ENCODE data around the gene TNFRSF11A.

The TNFRSF11A gene

DNA sequence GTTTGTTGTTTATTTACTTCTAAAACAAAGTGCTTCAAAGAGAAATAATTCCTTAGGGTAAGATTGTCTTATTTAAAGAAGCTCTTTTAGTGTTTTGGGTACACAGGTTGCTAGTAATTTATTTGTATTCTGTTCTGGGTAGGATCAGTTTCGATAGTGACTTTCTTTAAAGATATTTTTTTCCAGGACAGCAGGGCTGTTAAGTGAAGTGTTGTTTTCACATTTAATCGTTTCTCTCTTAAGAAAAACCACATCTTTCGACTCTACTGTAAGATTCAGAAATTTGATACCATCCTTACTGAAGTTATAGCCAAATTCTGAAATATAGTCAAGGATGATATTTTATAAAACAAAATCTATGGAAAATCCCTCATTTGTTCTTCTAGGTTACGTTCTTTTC is 17.8 kb downstream of the TNFRSF11A start:
- peaks cover 91% of the 10 kb centered on the region for H3K27me3 ChIP-seq (ENCODE audit: low read depth, low read length)
- peaks cover 7% of the 10 kb centered on the region; the same call in 1 of the 2 replicates for H4K20me1 ChIP-seq (ENCODE audit: insufficient read depth, low read length)
- H3K27ac ChIP-seq (ENCODE audit: low read length): no peak overlapping the region
- TF ChIP-seq EZH2phosphoT487 (IDR thresholded peaks at IDR 0.05; ENCODE audit: low read depth): no peak
- TF ChIP-seq, protein P1, sequence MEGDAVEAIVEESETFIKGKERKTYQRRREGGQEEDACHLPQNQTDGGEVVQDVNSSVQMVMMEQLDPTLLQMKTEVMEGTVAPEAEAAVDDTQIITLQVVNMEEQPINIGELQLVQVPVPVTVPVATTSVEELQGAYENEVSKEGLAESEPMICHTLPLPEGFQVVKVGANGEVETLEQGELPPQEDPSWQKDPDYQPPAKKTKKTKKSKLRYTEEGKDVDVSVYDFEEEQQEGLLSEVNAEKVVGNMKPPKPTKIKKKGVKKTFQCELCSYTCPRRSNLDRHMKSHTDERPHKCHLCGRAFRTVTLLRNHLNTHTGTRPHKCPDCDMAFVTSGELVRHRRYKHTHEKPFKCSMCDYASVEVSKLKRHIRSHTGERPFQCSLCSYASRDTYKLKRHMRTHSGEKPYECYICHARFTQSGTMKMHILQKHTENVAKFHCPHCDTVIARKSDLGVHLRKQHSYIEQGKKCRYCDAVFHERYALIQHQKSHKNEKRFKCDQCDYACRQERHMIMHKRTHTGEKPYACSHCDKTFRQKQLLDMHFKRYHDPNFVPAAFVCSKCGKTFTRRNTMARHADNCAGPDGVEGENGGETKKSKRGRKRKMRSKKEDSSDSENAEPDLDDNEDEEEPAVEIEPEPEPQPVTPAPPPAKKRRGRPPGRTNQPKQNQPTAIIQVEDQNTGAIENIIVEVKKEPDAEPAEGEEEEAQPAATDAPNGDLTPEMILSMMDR (IDR thresholded peaks at IDR 0.05; ENCODE audit: low read depth, low read length): no peak
- H3K4me1 ChIP-seq (ENCODE audit: low read length): peaks cover 14% of the 10 kb centered on the region
- H2AFZ ChIP-seq (ENCODE audit: low read depth, low read length): no peak overlapping the region
- H3K36me3 ChIP-seq (replicated peaks; ENCODE audit: low read depth, low read length): no peaks in the 10 kb centered on the region
- no peak overlapping the region for H3K4me3 ChIP-seq (ENCODE audit: low read length)
- no peak overlapping the region for H3K4me2 ChIP-seq (ENCODE audit: low read length)
- H3K9ac ChIP-seq (ENCODE audit: low read length): no peak overlapping the region
- H3K9me3 ChIP-seq (ENCODE audit: insufficient read depth, low read length): no peaks in the 10 kb centered on the region
- no peaks in the 10 kb centered on the region for H3K79me2 ChIP-seq (ENCODE audit: low read length)

DNA sequence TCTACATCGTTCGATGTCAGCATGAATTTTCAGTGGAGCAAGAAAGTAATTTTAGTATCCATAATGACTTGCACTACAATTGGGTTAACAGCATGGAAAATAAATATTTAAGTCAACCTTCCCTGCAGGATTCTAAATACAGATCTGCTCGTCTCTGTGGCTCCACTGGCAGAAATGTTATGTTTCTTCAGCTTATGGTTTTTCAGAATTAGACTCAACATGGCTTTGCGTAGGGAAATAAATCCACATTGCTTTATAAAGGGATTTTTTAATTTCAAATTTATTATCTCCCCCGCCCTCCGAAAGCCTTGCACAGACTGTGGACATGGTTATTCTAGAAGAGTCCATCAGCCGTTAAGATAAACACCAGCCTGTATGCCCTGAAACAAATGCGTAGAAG is 18.2 kb downstream of the TNFRSF11A start:
- TF ChIP-seq, protein P1 (IDR thresholded peaks at IDR 0.05; ENCODE audit: low read depth, low read length): no peak
- TF ChIP-seq EZH2phosphoT487 (IDR thresholded peaks at IDR 0.05; ENCODE audit: low read depth): no peak
- no peaks in the 10 kb centered on the region for H3K36me3 ChIP-seq (replicated peaks; ENCODE audit: low read depth, low read length)
- peaks cover 91% of the 10 kb centered on the region for H3K27me3 ChIP-seq (ENCODE audit: low read depth, low read length)
- H3K27ac ChIP-seq (ENCODE audit: low read length): no peak overlapping the region
- H3K4me3 ChIP-seq (ENCODE audit: low read length): no peak overlapping the region
- no peak overlapping the region for H3K9ac ChIP-seq (ENCODE audit: low read length)
- H3K79me2 ChIP-seq (ENCODE audit: low read length): no peaks in the 10 kb centered on the region
- H3K4me1 ChIP-seq (ENCODE audit: low read length): peaks cover 14% of the 10 kb centered on the region
- no peak overlapping the region for H3K4me2 ChIP-seq (ENCODE audit: low read length)
- peaks cover 7% of the 10 kb centered on the region; the same call in 1 of the 2 replicates for H4K20me1 ChIP-seq (ENCODE audit: insufficient read depth, low read length)
- no peak overlapping the region for H2AFZ ChIP-seq (ENCODE audit: low read depth, low read length)
- H3K9me3 ChIP-seq (ENCODE audit: insufficient read depth, low read length): no peaks in the 10 kb centered on the region

DNA sequence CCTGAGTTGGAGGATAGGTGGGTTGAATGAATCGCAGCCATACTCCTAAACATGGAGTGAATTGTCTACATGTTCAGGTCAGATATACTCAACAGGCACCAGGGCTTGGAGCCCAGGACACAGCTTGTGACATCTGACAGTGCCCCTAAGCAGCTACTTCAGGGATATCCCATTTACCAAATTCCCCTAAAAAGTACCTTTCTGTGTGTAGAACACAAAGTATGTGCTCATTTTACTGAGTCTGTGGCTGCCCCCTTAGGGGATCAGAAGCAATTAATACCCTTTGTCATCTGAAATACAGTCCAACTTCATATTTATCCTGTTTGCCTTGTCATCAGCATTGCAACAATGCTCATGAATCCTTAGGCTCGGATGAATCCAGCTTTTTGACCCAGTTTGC is 20.8 kb downstream of the TNFRSF11A start:
- Histone ChIP-seq H3K4me1 (ENCODE audit: low read length) (peaks cover 14% of the 10 kb centered on the region), H3K4me3 (ENCODE audit: low read length) (no peak overlapping the region), H3K9ac (ENCODE audit: low read length) (no peak overlapping the region), H3K36me3 (replicated peaks; ENCODE audit: low read depth, low read length) (no peaks in the 10 kb centered on the region), H2AFZ (ENCODE audit: low read depth, low read length) (no peak overlapping the region), H3K9me3 (ENCODE audit: insufficient read depth, low read length) (no peaks in the 10 kb centered on the region), H4K20me1 (ENCODE audit: insufficient read depth, low read length) (peaks cover 7% of the 10 kb centered on the region; the same call in 1 of the 2 replicates), H3K79me2 (ENCODE audit: low read length) (no peaks in the 10 kb centered on the region), H3K27ac (ENCODE audit: low read length) (no peak overlapping the region), H3K4me2 (ENCODE audit: low read length) (peak overlapping the region; percentile 4; the same call in 1 of the 2 replicates), H3K27me3 (ENCODE audit: low read depth, low read length) (peaks cover 87% of the 10 kb centered on the region)
- no peak for TF ChIP-seq EZH2phosphoT487 (IDR thresholded peaks at IDR 0.05; ENCODE audit: low read depth)
- TF ChIP-seq, protein P1 (IDR thresholded peaks at IDR 0.05; ENCODE audit: low read depth, low read length): no peak

DNA sequence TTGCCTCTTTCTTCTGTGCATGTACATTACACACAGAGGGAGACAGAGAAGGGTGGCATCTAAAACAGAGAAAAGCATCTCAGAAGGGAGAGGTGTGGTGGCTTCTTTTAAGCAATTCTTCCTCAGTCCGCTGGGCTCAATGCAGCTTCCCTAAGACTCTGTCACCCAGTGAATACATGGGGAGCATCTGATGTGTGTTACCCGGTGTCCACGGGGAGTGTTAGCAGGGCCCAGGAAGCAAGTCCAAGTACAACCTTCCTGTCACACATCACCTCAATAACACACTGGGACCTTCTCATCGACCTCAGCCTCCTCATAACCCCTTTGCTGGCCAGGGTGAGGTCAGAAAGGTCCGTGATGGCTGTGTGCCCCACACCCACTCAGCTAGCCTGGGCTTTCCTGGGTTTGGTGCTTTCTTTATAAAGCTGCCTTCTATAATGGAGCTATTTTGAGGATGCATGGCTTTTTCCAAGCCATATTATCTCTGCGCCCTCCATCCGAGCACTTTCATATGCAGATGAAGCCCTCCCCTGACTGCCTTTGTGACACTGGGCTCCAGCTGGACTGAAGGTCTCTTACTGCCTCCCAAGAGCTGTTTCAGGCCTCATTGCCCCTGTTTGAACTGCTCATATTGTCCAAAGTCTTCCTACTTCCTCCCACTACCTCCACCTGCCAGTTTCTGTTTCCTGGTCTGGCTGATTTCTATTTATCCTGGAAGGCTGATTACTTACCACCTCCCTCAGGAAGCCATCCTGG is 21.4 kb downstream of the TNFRSF11A start:
- no peak for TF ChIP-seq EZH2phosphoT487 (IDR thresholded peaks at IDR 0.05; ENCODE audit: low read depth)
- TF ChIP-seq, protein P1 (IDR thresholded peaks at IDR 0.05; ENCODE audit: low read depth, low read length): no peak
- Histone ChIP-seq H3K9me3 (ENCODE audit: insufficient read depth, low read length) (no peaks in the 10 kb centered on the region), H3K27ac (ENCODE audit: low read length) (no peak overlapping the region), H3K4me2 (ENCODE audit: low read length) (no peak overlapping the region), H3K79me2 (ENCODE audit: low read length) (no peaks in the 10 kb centered on the region), H3K9ac (ENCODE audit: low read length) (no peak overlapping the region), H3K36me3 (replicated peaks; ENCODE audit: low read depth, low read length) (no peaks in the 10 kb centered on the region), H2AFZ (ENCODE audit: low read depth, low read length) (no peak overlapping the region), H4K20me1 (ENCODE audit: insufficient read depth, low read length) (peaks cover 7% of the 10 kb centered on the region; the same call in 1 of the 2 replicates), H3K27me3 (ENCODE audit: low read depth, low read length) (peaks cover 87% of the 10 kb centered on the region), H3K4me3 (ENCODE audit: low read length) (no peak overlapping the region), H3K4me1 (ENCODE audit: low read length) (peaks cover 14% of the 10 kb centered on the region)

All from OCI-LY3 (cell line).